Measurements from ENCODE around the gene STK32C.

GRCh38 chr10:132179551-132180392 is 128.0 kb downstream of the STK32C start:
- no peak for TF ChIP-seq CTCF (IDR thresholded peaks at IDR 0.05)
- TF ChIP-seq POLR2A (IDR thresholded peaks at IDR 0.05), result no peak

Measured in body of pancreas (tissue), 4 donors.